ENCODE data around the gene TRMT11. TPM values are rescaled to one million over a fixed set of nuclear protein-coding genes. Genes with fewer than 3 reads are reported as not detected.
"Not testable (repeated sequence)": the region's sequence is repeated elsewhere in the genome, so short reads cannot be mapped to it uniquely, and the experiment has no call there.

The TRMT11 gene
- polyA plus RNA-seq, 3 donors: 2.1 to 3.3 (median 2.1) TPM

DNA sequence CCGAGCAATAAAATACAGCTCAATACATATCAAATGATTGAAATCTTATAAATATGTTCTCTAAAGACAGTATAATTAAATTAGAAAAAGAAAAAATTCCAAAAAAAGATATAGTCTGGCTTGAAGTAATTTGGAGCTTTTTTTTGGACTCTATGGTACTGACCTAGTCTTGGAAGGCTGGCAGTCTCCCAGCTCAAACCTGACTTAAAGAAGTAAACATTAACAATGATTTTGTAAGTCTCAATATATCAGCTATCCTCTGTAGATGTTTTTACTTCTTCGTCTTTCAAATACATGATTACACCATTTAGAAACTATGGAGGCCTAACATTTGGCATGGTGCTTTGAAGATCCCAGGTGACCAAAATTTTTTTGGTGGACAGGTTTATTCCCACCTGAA lies 15.6 kb upstream of the TRMT11 start:
- H3K9ac ChIP-seq (ENCODE audit: insufficient read depth, low read length, poor library complexity, severe bottlenecking): no peak overlapping the region
- Mint-ChIP-seq H3K27ac (peak overlapping the region in 1 of 7 donors; percentile 37), H3K9me3 (no peaks in the 10 kb centered on the region), H3K4me1 (peaks cover 5% of the 10 kb centered on the region), H3K36me3 (peaks cover 42 to 62% of the 10 kb centered on the region in 2 donors), H3K4me3 (no peak overlapping the region), H3K27me3 (ENCODE audit: low read depth in 3 of 3) (no peaks in the 10 kb centered on the region)
- H3K36me3 ChIP-seq (replicated peaks in 1 of 2; ENCODE audit: control insufficient read depth in 1 of 2, insufficient read depth in 2 of 2, low read length in 2 of 2): peaks cover 43 to 83% of the 10 kb centered on the region in 2 donors
- no peak for TF ChIP-seq CTCF (IDR thresholded peaks at IDR 0.05)
- H3K4me1 ChIP-seq (ENCODE audit: control insufficient read depth in 1 of 2, insufficient read depth in 2 of 2, low read length in 2 of 2): no peaks in the 10 kb centered on the region
- no peak for DNase-seq
- peaks cover 46% of the 10 kb centered on the region for H3K79me2 ChIP-seq (ENCODE audit: insufficient read depth, low read length)
- intact Hi-C loops (cut with micrococcal nuclease): no loop called here
- WGBS (ENCODE audit: insufficient coverage): no CpG with 5 or more reads among the region's 2 CpGs
- H3K9me3 ChIP-seq (replicated peaks in 1 of 2; ENCODE audit: control insufficient read depth in 1 of 2, insufficient read depth in 1 of 2, low read length in 2 of 2): no peaks in the 10 kb centered on the region
- H3K27ac ChIP-seq (ENCODE audit: low read depth in 1 of 2, low read length in 2 of 2): no peak overlapping the region
- H2AFZ ChIP-seq (ENCODE audit: insufficient read depth, low read depth, low read length, poor library complexity, severe bottlenecking): no peak overlapping the region
- no peak overlapping the region for H3K4me3 ChIP-seq (replicated peaks in 1 of 3; ENCODE audit: low read depth in 2 of 3, low read length in 3 of 3)
- H3K4me2 ChIP-seq (replicated peaks; ENCODE audit: extremely low read depth, low read length, poor library complexity, severe bottlenecking): no peak overlapping the region
- H3K27me3 ChIP-seq (ENCODE audit: control insufficient read depth in 2 of 2, insufficient read depth in 2 of 2, low read length in 2 of 2): no peaks in the 10 kb centered on the region
- H4K20me1 ChIP-seq (ENCODE audit: insufficient read depth, low read length): peaks cover 57% of the 10 kb centered on the region

GRCh38 chr6:125972478-125972877 lies 13.9 kb upstream of the TRMT11 start:
- H3K4me3 Mint-ChIP-seq; H3K4me1 ChIP-seq (ENCODE audit: control insufficient read depth in 1 of 2, insufficient read depth in 2 of 2, low read length in 2 of 2); H3K9me3 ChIP-seq (replicated peaks in 1 of 2; ENCODE audit: control insufficient read depth in 1 of 2, insufficient read depth in 1 of 2, low read length in 2 of 2); H3K4me1 Mint-ChIP-seq; DNase-seq; H2AFZ ChIP-seq (ENCODE audit: insufficient read depth, low read depth, low read length, poor library complexity, severe bottlenecking); H3K9me3 Mint-ChIP-seq; H3K4me3 ChIP-seq (replicated peaks in 1 of 3; ENCODE audit: low read depth in 2 of 3, low read length in 3 of 3); H3K27me3 ChIP-seq (ENCODE audit: control insufficient read depth in 2 of 2, insufficient read depth in 2 of 2, low read length in 2 of 2); H3K27ac ChIP-seq (ENCODE audit: low read depth in 1 of 2, low read length in 2 of 2); H3K9ac ChIP-seq (ENCODE audit: insufficient read depth, low read length, poor library complexity, severe bottlenecking); H3K4me2 ChIP-seq (replicated peaks; ENCODE audit: extremely low read depth, low read length, poor library complexity, severe bottlenecking); H3K27me3 Mint-ChIP-seq (ENCODE audit: low read depth in 3 of 3); intact Hi-C loops (cut with micrococcal nuclease): not testable (repeated sequence)
- peak overlapping the region in 1 of 7 donors; percentile 12 for H3K27ac Mint-ChIP-seq
- peaks cover 35% of the 10 kb centered on the region for H3K79me2 ChIP-seq (ENCODE audit: insufficient read depth, low read length)
- WGBS (ENCODE audit: insufficient coverage): no CpG with 5 or more reads among the region's 1 CpG
- H3K36me3 Mint-ChIP-seq: peaks cover 43 to 67% of the 10 kb centered on the region in 2 donors
- H3K36me3 ChIP-seq (replicated peaks in 1 of 2; ENCODE audit: control insufficient read depth in 1 of 2, insufficient read depth in 2 of 2, low read length in 2 of 2): peaks cover 42 to 80% of the 10 kb centered on the region in 2 donors
- peaks cover 43% of the 10 kb centered on the region for H4K20me1 ChIP-seq (ENCODE audit: insufficient read depth, low read length)
